Muscle layer of duodenum (tissue), 2 donors: ENCODE measurements around the gene PAPOLA.
"Not testable (repeated sequence)": the region's sequence is repeated elsewhere in the genome, so short reads cannot be mapped to it uniquely, and the experiment has no call there.

Experiments used
- H3K27ac ChIP-seq: one replicate; pipeline ENCODE4 v1.7.0; 2013; ENCODE audit warnings: mild to moderate bottlenecking, low read length
- H3K27me3 ChIP-seq: one replicate; pipeline ENCODE4 v1.7.0; 2013; ENCODE audit warnings: low read depth, mild to moderate bottlenecking, control low read depth, low read length
- H3K36me3 ChIP-seq, 2 donors: one replicate each; pipeline ENCODE4 v1.7.0; 2013; ENCODE audit warnings: low read length in 2 of 2, control low read depth in 1 of 2, mild to moderate bottlenecking in 1 of 2; ENCODE audit not compliant: insufficient read depth in 2 of 2, control insufficient read depth in 1 of 2
- H3K4me1 ChIP-seq, 2 donors: one replicate each; pipeline ENCODE4 v1.7.0; 2013; ENCODE audit warnings: low read length in 2 of 2, mild to moderate bottlenecking in 2 of 2, control low read depth in 1 of 2, moderate library complexity in 1 of 2; ENCODE audit not compliant: insufficient read depth in 2 of 2, control insufficient read depth in 1 of 2
- H3K4me3 ChIP-seq, 2 donors: one replicate each; pipeline ENCODE4 v1.7.0; 2013; ENCODE audit warnings: low read length in 2 of 2, low read depth in 1 of 2, mild to moderate bottlenecking in 1 of 2
- H3K9me3 ChIP-seq, 2 donors: one replicate each; pipeline ENCODE4 v1.7.0; 2013; ENCODE audit warnings: low read length in 2 of 2, control low read depth in 1 of 2, mild to moderate bottlenecking in 1 of 2; ENCODE audit not compliant: control insufficient read depth in 1 of 2
- donor health status: healthy.

The PAPOLA gene

DNA sequence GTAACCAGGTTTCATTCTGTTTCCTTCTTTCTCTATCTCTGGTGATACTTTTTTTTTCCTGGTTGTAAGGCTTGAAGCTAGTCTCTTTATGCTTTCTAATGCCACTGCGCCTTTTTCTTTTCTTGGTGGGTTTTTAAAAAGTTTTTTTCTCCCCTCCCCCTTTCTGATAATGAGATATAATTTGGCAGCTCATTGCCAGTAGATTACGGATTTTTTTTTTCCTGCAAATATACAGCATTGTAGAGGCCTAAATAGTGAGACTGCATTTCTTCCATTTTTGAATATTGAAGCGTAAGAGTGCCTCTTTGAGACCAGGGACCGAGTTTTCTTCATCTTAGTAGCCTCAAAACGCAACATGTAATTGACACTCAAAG is 1.1 kb downstream of the PAPOLA start:
- Histone ChIP-seq H3K4me3 (peak overlapping the region; percentile 80 to 95), H3K9me3 (no peaks in the 10 kb centered on the region), H3K27ac (peak overlapping the region; percentile 84), H3K4me1 (peaks cover 25 to 39% of the 10 kb centered on the region in 2 donors), H3K27me3 (no peaks in the 10 kb centered on the region), H3K36me3 (no peaks in the 10 kb centered on the region)

DNA sequence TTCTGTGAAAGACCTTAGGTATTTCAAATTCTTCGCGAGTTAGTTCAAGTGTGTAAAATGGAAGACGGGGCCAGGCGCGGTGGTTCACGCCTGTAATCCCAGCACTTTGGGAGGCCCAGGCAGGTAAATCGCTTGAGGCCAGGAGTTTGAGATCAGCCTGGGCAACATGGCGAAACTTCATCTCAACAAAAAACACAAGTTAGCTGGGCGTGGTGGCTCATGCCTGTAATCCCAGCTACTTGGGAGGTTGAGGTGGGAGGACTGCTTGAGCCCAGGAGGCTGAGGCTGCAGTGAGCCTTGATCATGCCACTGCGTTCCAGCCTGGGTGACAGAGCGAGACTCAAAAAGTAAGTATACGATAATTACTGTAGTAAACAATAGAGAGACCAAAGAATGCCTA is 2.2 kb downstream of the PAPOLA start:
- H3K9me3 ChIP-seq, H3K27me3 ChIP-seq, H3K36me3 ChIP-seq, H3K27ac ChIP-seq: not testable (repeated sequence)
- peaks cover 25 to 39% of the 10 kb centered on the region in 2 donors for H3K4me1 ChIP-seq
- H3K4me3 ChIP-seq = peak overlapping the region; percentile 14 to 80

- no peak overlapping the region for H3K4me3 ChIP-seq
- H3K9me3 ChIP-seq = no peaks in the 10 kb centered on the region
- H3K27ac ChIP-seq = no peak overlapping the region
- H3K36me3 ChIP-seq = no peaks in the 10 kb centered on the region
- peaks cover 18 to 63% of the 10 kb centered on the region in 2 donors for H3K4me1 ChIP-seq
- no peaks in the 10 kb centered on the region for H3K27me3 ChIP-seq
Observed at GRCh38 chr14:96507723-96508122, 5.5 kb downstream of the PAPOLA start.

DNA sequence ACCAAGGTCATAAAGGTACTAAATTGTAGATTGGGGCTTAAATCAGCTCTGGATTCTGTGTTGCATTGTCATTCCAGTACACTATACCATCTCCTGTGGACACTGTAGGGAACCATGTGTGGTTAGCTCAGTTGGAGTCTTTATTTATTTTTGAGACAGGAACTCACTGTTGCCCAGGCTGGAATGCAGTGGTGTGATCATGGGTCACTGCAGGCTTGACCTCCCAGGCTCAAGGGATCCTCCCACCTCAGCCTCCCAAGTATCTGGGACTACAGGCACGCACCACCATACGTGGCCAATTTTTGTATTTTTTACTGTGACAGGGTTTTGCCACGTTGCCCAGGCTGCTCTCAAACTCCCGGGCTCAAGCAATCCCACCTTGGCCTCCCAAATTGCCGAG is 6.7 kb downstream of the PAPOLA start:
- no peaks in the 10 kb centered on the region for H3K9me3 ChIP-seq
- no peak overlapping the region for H3K27ac ChIP-seq
- no peaks in the 10 kb centered on the region for H3K36me3 ChIP-seq
- no peak overlapping the region for H3K4me3 ChIP-seq
- H3K27me3 ChIP-seq = no peaks in the 10 kb centered on the region
- H3K4me1 ChIP-seq = peaks cover 13 to 65% of the 10 kb centered on the region in 2 donors

DNA sequence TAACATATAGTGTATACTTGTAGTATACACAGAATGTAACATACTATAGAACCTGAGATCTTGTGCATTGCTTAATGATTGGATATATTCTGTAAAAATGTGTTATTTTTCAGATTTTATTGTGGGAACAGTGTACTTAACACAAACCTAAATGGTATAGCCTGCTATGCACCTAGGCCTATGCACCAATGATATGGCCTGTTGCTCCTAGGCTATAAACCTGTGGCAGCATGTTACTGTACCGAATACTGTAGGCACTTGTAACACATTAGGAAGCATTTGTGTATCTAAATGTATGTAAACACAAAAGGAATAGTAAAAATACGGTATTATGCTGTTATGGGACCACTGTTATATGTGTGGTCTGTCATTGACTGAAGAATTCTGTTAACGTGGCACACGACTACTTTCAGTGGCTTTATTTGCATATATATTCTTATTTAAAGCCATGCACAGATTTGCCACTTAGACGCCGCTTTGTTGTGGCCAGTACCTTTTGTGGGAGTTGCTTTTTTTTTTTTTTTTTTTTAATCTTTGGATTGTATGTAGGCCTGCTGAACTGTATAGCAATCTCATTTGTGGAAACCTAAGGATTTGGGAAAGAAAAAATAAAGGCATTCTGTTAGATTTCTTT is 7.4 kb downstream of the PAPOLA start:
- Histone ChIP-seq H3K27ac (no peak overlapping the region), H3K4me3 (no peak overlapping the region), H3K4me1 (peaks cover 7 to 65% of the 10 kb centered on the region in 2 donors), H3K9me3 (no peaks in the 10 kb centered on the region), H3K36me3 (no peaks in the 10 kb centered on the region), H3K27me3 (no peaks in the 10 kb centered on the region)

DNA sequence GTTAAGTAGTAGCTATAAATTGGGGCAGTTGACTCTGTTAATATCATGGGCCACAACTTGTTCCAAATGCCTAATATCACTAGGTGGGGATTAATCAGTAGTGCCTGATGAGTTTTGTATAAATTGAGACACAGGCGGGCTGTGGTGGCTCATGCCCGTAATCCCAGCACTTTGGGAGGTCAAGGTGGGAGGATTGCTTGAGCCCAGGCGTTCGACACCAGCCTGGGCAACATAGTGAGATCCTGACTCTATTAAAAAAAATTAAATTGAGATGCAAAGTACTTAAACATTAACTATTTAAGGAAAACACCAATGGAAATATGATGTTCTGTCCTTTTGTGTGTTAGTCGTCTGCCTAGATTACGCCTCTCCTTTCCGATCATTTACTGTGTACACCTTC is 9.0 kb downstream of the PAPOLA start:
- H3K36me3 ChIP-seq = no peaks in the 10 kb centered on the region
- no peak overlapping the region for H3K4me3 ChIP-seq
- peaks cover 0 to 66% of the 10 kb centered on the region in 2 donors for H3K4me1 ChIP-seq
- no peak overlapping the region for H3K27ac ChIP-seq
- no peaks in the 10 kb centered on the region for H3K27me3 ChIP-seq
- H3K9me3 ChIP-seq = no peaks in the 10 kb centered on the region

- no peaks in the 10 kb centered on the region for H3K36me3 ChIP-seq
- no peak overlapping the region for H3K4me3 ChIP-seq
- H3K27me3 ChIP-seq = no peaks in the 10 kb centered on the region
- peaks cover 0 to 67% of the 10 kb centered on the region in 2 donors for H3K4me1 ChIP-seq
- H3K9me3 ChIP-seq = no peaks in the 10 kb centered on the region
- no peak overlapping the region for H3K27ac ChIP-seq
Observed at GRCh38 chr14:96511667-96512066, 9.5 kb downstream of the PAPOLA start.

GRCh38 chr14:96512122-96512521 is 9.9 kb downstream of the PAPOLA start:
- Histone ChIP-seq H3K4me1 (peaks cover 0 to 64% of the 10 kb centered on the region in 2 donors), H3K4me3 (no peak overlapping the region), H3K27ac (no peak overlapping the region), H3K36me3 (no peaks in the 10 kb centered on the region), H3K27me3 (no peaks in the 10 kb centered on the region), H3K9me3 (no peaks in the 10 kb centered on the region)

DNA sequence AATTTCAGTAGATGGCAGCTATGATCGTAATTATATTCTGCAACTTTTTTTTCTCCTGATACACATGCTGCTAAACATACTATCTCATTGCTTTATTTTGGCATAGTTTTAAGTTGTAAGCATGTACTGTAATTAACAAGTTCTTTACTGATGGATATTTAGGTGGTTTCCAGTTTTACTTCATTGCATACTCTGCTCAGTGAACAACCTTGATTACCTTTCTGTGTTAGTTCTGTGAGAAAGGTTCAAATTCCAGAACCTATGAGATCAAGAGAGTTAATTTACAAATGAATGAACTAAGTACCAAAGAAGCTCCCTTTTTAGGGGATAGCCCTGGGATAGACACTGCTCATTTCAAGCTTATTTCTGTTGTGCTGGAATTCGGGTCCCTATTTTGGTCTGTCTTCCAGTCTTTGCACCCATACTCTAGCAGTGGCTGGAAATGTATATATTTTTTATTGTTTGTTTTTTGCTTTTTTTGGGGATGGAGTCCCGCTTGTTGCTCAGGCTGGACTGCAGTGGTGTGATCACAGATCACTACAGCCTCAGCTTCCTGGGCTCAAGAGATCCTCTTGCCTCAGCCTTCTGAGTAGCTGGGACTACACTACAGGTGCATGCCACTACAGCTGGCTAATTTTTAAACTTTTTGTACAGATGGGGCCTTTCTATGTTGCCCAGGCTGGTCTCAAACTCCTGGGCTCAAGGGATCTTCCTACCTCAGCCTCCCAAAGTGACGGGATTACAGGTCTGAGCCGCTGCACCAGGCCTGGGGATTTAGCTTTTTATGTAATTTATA is 10.6 kb downstream of the PAPOLA start:
- Histone ChIP-seq H3K27me3 (no peaks in the 10 kb centered on the region), H3K4me1 (peaks cover 0 to 62% of the 10 kb centered on the region in 2 donors), H3K27ac (no peak overlapping the region), H3K36me3 (no peaks in the 10 kb centered on the region), H3K9me3 (no peaks in the 10 kb centered on the region), H3K4me3 (no peak overlapping the region)

DNA sequence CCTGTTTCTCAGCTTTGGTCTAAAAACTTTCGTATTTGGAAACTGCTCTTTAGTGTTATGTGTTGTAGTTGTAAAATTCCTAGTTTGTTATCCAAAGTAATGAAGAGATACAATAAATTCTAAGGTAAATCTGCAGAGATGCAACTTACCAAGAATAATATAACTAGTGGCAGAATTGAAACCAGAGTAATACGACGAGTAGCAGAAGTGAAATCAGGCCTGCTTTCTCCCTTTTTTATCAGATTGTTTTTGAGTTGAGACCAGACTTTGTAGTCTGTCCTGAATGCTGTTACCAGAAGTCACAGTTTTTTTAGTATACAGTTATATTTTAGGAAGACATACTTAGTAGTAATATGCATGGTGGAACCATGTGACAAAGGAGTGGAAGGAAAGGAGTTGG is 12.5 kb downstream of the PAPOLA start:
- peaks cover 0 to 55% of the 10 kb centered on the region in 2 donors for H3K4me1 ChIP-seq
- H3K4me3 ChIP-seq = no peak overlapping the region

DNA sequence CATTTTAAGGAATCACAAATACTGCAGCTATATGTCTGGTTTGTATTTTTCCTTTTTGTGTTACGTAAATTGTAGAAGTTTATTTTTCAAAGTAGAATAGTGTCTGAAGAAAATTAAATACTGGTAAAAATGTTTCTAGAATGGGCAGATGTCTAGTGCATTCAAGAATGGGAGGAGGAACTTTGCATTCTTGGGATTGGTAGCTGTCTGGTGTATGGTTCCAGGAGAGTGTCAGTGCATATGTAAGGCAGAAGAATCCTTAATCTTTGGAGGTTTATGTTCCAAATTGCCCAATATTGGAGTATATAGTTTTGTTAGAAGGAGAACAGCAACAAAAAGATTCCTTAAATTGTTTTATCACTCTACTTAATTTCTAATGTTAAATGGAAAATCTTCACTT is 13.5 kb downstream of the PAPOLA start:
- H3K27me3 ChIP-seq = no peaks in the 10 kb centered on the region
- H3K9me3 ChIP-seq = no peaks in the 10 kb centered on the region
- peaks cover 0 to 46% of the 10 kb centered on the region in 2 donors for H3K4me1 ChIP-seq
- H3K4me3 ChIP-seq = no peak overlapping the region
- no peaks in the 10 kb centered on the region for H3K36me3 ChIP-seq
- H3K27ac ChIP-seq = no peak overlapping the region

More for the DNA sequence above, 12.5 kb downstream of the PAPOLA start:
- Histone ChIP-seq H3K9me3 (no peaks in the 10 kb centered on the region), H3K36me3 (no peaks in the 10 kb centered on the region), H3K27me3 (no peaks in the 10 kb centered on the region), H3K27ac (no peak overlapping the region)
